ENCODE results near the gene OCIAD1.
"Not testable (repeated sequence)": the region's sequence is repeated elsewhere in the genome, so short reads cannot be mapped to it uniquely, and the experiment has no call there.

OCIAD1 gene

DNA sequence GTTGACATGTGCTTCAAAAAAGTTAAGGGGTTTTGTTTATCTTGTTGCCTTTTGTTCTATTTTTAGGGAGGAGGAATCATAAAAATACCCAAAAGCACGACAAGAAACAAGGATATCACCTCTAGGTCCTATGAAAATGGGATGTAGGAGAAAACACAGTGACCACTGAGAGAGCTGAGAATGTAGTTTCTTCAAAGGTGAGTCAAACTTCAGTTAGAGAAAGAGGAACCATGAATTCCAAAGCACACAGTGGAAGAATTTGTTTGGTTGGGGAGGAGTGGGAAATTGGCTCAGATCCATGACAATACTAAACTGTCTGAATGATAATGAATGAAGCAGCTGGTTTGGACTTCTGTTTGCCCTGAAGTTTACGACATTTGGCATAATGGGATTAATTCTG, 31.7 kb upstream of the OCIAD1 start:
- Histone ChIP-seq H3K36me3 (replicated peaks) (no peaks in the 10 kb centered on the region), H3K9me3 (no peaks in the 10 kb centered on the region), H3K27me3 (ENCODE audit: low read depth) (no peaks in the 10 kb centered on the region), H3K4me1 (peaks cover 19% of the 10 kb centered on the region), H3K4me3 (no peak overlapping the region)
- in situ Hi-C loops (cut with MboI; ENCODE audit: low sequenced_read_pairs): no loop called here
- DNase-seq (ENCODE audit: low spot score in 2 of 2): peak; percentile 42 to 81

DNA sequence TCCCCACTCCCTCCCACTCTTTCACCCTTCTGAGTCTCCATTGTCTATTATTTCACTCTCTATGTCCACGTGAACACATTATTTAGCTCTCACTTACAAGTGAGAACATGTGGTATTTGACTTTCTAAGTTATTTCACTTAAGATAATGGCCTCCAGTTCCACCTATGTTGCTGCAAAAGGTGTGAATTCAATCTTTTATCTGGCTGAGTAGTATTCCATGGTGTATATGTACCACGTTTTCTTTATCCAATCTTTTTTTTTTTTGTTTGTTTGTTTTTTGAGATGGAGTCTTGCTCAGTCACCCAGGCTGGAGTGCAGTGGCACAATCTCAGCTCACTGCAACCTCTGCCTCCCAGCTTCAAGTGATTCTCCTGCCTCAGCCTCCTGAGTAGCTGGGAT, 30.7 kb upstream of the OCIAD1 start:
- H3K4me3 ChIP-seq; H3K9me3 ChIP-seq; H3K36me3 ChIP-seq (replicated peaks); in situ Hi-C loops (cut with MboI; ENCODE audit: low sequenced_read_pairs); DNase-seq (ENCODE audit: low spot score in 2 of 2); H3K27me3 ChIP-seq (ENCODE audit: low read depth): not testable (repeated sequence)
- peaks cover 19% of the 10 kb centered on the region for H3K4me1 ChIP-seq

DNA sequence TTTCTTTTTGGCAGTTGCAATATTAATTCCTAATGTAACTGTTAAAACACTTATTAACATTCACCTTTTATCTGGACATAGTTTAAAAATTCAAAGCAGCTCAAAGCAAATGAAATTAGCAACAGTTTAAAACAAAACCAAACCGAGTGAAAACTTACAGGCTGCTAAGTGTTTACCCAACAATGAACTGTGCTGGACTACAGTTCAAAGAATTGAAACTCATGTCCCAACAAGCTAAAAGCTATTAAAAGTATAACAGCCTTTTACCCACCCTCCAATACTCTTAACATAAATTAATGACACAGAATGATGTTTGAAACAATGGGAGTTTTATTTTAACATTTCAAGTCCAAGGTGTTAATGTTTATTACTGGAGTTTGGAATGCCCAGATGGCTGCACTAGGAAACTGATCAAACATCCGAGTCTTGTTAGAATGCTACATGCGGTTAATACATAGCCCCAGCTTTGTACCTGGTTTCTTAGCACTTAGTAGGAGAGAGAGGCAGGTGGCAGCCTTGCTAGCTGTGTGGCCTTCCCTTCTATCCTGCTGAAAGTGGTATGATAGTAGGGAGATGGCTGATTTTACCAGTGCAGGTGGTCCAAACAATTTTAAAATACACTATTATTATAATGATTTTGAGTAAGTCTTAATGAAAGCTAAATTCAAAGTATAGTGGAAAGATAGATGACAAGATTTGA, 29.7 kb upstream of the OCIAD1 start:
- Histone ChIP-seq H3K4me3 (no peak overlapping the region), H3K36me3 (replicated peaks) (no peaks in the 10 kb centered on the region), H3K4me1 (peaks cover 12% of the 10 kb centered on the region), H3K27me3 (ENCODE audit: low read depth) (no peaks in the 10 kb centered on the region), H3K9me3 (no peaks in the 10 kb centered on the region)
- in situ Hi-C loops (cut with MboI; ENCODE audit: low sequenced_read_pairs): no loop called here
- DNase-seq (ENCODE audit: low spot score in 2 of 2): no peak

DNA sequence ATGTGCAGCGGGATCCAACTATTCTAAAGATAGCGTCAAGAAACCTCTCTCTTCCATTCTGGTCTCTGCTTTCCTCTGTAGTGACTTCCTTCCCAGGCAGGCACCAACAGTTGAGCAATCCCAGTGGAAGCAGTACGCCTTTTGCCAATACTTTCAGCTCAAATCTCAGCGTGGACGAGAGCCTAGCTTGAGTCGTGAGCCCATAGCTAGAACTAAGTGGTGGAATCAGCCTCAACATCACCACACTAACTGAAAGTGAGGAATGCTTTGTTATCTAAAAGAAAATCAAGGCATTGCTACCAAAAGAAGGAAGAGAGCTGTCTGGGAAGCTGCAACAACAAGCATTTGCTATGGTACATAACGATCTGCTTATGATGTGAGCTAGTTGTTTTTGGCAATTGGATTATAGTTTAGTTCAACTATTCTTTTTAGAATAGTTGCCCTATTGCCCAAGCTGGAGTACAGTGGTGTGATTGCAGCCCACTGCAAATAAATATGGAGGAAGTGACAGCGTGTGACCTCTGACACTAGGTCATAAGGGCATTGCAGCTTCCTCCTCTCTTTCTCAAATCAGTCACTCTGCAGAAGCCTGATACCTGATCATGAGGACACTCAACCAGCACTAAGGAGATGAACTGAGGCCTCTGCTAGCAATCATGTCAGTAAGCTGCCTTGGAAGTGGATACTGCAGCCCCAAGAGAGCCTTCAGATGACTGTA, 26.1 kb upstream of the OCIAD1 start:
- H3K27me3 ChIP-seq (ENCODE audit: low read depth): no peaks in the 10 kb centered on the region
- in situ Hi-C loops (cut with MboI; ENCODE audit: low sequenced_read_pairs): no loop called here
- H3K4me3 ChIP-seq: no peak overlapping the region
- DNase-seq (ENCODE audit: low spot score in 2 of 2): no peak
- H3K9me3 ChIP-seq: no peaks in the 10 kb centered on the region
- H3K4me1 ChIP-seq: no peaks in the 10 kb centered on the region; the same call in 1 of the 2 replicates
- no peaks in the 10 kb centered on the region for H3K36me3 ChIP-seq (replicated peaks)

DNA sequence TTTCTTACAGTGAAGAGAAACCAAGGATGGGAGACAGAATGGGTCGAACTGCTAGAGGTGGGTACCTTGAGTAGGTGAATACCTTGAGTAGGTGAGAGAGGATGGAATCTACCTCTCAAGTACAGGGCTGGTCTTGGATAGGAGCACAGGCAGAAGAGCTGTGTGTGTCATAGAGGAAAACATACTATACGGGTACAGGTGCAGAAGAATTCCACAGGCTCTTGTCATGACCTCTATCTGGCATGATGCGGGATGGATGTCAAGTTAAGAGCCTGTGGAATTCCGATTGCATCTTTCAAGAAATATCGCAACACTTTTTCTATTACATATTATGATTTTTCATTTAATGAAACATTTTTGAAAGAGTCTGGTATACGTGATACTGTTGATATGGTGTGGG, 18.0 kb upstream of the OCIAD1 start:
- DNase-seq (ENCODE audit: low spot score in 2 of 2): no peak
- in situ Hi-C loops (cut with MboI; ENCODE audit: low sequenced_read_pairs): no loop called here
- Histone ChIP-seq H3K4me1 (no peaks in the 10 kb centered on the region), H3K9me3 (no peaks in the 10 kb centered on the region), H3K36me3 (replicated peaks) (no peaks in the 10 kb centered on the region), H3K27me3 (ENCODE audit: low read depth) (no peaks in the 10 kb centered on the region), H3K4me3 (no peak overlapping the region)

DNA sequence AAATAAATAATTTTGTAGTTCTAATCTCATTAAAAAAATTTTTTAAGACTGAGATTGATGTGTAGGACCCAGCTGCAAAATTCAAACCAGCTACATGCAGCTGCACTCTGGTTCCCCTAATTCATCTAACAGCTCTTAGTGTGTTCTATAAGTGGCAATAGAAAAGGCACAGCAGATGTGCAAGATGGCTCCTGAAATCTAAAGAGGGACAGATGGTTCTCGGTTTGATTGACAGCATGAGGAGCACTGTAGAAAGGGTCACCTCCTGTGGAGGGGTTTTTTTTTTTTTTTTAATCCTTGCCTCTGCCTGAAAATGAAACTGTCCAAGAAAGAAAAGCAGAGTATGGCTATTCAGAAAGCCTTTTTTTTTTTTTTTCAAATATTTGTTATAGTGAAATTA, 16.9 kb upstream of the OCIAD1 start:
- H3K36me3 ChIP-seq (replicated peaks): no peaks in the 10 kb centered on the region
- H3K27me3 ChIP-seq (ENCODE audit: low read depth): no peaks in the 10 kb centered on the region
- H3K4me1 ChIP-seq: no peaks in the 10 kb centered on the region
- in situ Hi-C loops (cut with MboI; ENCODE audit: low sequenced_read_pairs): no loop called here
- no peak overlapping the region for H3K4me3 ChIP-seq
- no peaks in the 10 kb centered on the region for H3K9me3 ChIP-seq
- DNase-seq (ENCODE audit: low spot score in 2 of 2): no peak

DNA sequence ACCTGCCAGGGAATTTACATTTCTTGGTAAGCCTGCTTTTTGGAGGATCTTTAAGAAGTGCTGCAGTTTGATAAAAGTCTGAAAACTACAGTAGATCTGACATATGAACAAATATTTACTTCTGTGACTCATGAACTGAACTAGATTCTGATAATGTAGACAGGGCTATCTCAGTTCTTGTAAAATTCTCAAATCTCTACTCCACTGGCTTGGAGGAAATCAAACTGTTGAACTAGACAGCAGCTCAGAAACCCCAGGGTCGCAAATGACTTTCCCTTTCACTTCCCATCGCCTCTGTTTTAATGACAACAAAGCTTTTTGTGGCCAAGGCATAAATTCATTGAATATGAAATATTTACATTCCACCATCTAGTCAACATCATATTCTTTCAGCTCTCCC, 15.4 kb upstream of the OCIAD1 start:
- H3K4me3 ChIP-seq: no peak overlapping the region
- H3K4me1 ChIP-seq: no peaks in the 10 kb centered on the region
- H3K9me3 ChIP-seq: no peaks in the 10 kb centered on the region
- DNase-seq (ENCODE audit: low spot score in 2 of 2): no peak
- no peaks in the 10 kb centered on the region for H3K36me3 ChIP-seq (replicated peaks)
- H3K27me3 ChIP-seq (ENCODE audit: low read depth): no peaks in the 10 kb centered on the region
- in situ Hi-C loops (cut with MboI; ENCODE audit: low sequenced_read_pairs): no loop called here

DNA sequence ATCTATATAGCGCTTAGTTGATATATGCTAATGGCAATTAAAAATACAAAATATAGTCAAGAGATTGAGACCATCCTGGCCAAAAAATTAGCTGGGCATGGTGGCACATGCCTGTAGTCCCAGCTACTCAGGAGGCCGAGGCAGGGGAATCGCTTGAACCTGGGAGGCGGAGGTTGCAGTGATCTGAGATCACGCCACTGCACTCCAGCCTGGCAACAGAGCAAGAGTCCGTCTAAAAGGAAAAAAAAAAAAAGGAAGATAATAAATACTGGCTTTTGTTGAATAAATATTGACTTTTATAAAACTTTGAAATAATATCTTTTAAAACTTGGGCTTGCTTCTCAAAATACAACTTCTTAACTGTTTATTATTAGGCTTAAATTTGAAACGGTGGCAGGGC, 14.6 kb upstream of the OCIAD1 start:
- H3K4me1 ChIP-seq; DNase-seq (ENCODE audit: low spot score in 2 of 2); H3K27me3 ChIP-seq (ENCODE audit: low read depth); H3K36me3 ChIP-seq (replicated peaks); H3K9me3 ChIP-seq; in situ Hi-C loops (cut with MboI; ENCODE audit: low sequenced_read_pairs); H3K4me3 ChIP-seq: not testable (repeated sequence)

DNA sequence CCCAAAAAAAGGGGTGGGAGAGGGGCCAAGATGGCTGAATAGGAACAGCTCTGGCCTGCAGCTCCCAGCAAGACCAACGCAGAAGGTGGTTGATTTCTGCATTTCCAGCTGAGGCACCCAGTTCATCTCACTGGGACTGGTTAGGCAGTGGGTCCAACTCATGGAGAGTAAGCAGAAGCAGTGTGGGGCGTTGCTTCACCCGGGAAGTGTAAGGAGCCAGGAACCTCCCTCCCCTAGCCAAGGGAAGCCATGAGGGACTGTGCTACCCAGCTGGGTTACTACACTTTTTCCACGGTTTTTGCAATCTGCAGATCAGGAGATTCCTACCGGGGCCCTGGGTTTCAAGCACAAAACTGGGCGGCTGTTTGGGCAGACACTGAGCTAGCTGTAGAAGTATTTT, 13.9 kb upstream of the OCIAD1 start:
- in situ Hi-C loops (cut with MboI; ENCODE audit: low sequenced_read_pairs): no loop called here
- Histone ChIP-seq H3K4me3 (no peak overlapping the region), H3K4me1 (no peaks in the 10 kb centered on the region), H3K9me3 (peaks cover 2% of the 10 kb centered on the region; the same call in 1 of the 2 replicates), H3K36me3 (replicated peaks) (no peaks in the 10 kb centered on the region), H3K27me3 (ENCODE audit: low read depth) (no peaks in the 10 kb centered on the region)
- no peak for DNase-seq (ENCODE audit: low spot score in 2 of 2)

DNA sequence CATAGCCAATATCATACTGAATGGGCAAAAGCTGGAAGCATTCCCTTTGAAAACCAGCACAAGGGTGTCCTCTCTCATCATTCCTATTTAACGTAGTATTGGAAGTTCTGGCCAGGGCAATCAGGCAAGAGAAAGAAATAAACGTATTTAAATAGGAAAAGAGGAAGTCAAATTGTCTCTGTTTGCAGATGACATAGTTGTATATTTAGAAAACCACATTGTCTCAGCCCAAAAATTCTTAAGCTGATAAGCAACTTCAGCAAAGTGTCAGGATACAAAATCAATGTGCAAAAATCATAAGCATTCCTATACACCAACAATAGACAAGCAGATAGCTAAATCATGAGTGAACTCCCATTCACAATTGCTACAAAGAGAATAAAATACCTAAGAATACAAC, 9.5 kb upstream of the OCIAD1 start:
- H3K27me3 ChIP-seq (ENCODE audit: low read depth); in situ Hi-C loops (cut with MboI; ENCODE audit: low sequenced_read_pairs); H3K36me3 ChIP-seq (replicated peaks); DNase-seq (ENCODE audit: low spot score in 2 of 2); H3K4me1 ChIP-seq; H3K9me3 ChIP-seq; H3K4me3 ChIP-seq: not testable (repeated sequence)

DNA sequence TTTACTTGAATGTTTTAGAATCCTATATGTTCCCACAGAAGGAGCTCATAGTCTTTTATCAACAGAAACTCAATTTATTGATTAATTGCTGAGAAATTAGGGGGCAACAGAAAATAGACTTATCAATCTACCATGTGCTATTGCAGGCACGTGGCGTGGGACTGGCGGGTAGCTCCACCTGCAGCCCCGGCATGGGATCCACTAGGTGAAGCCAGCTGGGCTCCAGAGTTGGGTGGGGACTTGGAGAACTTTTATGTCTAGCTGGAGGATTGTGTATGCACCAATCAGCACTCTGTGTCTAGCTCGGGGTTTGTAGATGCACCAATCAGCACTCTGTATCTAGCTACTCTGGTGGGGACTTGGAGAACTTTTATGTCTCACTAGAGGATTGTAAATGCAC, 3.3 kb upstream of the OCIAD1 start:
- in situ Hi-C loops (cut with MboI; ENCODE audit: low sequenced_read_pairs): no loop called here
- no peak overlapping the region for H3K4me3 ChIP-seq
- H3K9me3 ChIP-seq: no peaks in the 10 kb centered on the region
- no peak for DNase-seq (ENCODE audit: low spot score in 2 of 2)
- no peaks in the 10 kb centered on the region for H3K27me3 ChIP-seq (ENCODE audit: low read depth)
- peaks cover 5% of the 10 kb centered on the region for H3K4me1 ChIP-seq
- H3K36me3 ChIP-seq (replicated peaks): no peaks in the 10 kb centered on the region; the same call in 1 of the 2 replicates

DNA sequence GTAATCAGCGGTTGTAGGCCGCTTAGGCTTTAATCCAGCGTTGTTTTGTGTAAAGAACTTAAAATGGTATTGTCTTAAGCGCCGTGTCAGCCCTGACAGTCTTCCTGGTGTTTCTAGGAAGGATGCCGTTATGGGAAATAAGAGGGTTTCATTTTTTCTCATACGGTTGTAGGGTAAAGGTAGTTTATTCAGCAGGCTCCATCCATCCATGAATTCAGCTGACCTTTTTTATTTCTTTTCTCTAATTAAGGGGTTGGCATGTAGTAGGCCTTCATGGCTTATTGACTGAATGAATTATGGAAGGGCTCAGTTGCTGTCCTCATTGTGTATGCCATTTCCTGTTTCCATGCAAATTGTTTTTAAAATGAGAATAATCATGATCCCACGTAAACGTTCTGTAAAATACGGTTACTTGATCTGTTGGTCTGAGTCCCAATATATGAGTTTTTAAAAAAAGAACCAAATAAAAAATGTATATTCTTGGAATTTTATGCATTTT, 693 bp downstream of the OCIAD1 start:
- peaks cover 37% of the 10 kb centered on the region for H3K36me3 ChIP-seq (replicated peaks)
- H3K4me1 ChIP-seq: peaks cover 12% of the 10 kb centered on the region
- peak in 1 of 2 experiments; percentile 23 for DNase-seq (ENCODE audit: low spot score in 2 of 2)
- H3K4me3 ChIP-seq: peak overlapping the region; percentile 84
- H3K27me3 ChIP-seq (ENCODE audit: low read depth): no peaks in the 10 kb centered on the region
- no peaks in the 10 kb centered on the region for H3K9me3 ChIP-seq
- in situ Hi-C loops (cut with MboI; ENCODE audit: low sequenced_read_pairs): loop anchor here (10.0 kb wide), 1 partner anchor 47 kb away; the partner anchor contains the start of gene FRYL

DNA sequence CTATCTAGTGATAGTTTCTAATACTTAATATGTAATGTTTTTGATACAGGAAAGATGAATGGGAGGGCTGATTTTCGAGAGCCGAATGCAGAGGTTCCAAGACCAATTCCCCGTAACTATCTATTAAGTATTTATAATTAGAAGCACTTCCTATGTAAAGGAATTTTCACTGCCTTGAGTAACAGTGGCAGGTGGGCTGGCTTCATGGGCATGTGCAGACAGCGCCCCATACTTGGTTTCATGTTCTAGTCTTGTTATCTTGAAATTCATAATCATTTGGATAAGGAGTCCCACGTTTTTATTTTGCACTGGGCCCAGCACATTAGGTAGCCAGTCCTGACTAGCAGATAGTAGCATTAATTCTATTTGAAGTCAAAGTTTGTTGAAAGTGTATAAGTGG, 1.7 kb downstream of the OCIAD1 start:
- Histone ChIP-seq H3K36me3 (replicated peaks) (peaks cover 38% of the 10 kb centered on the region), H3K9me3 (no peaks in the 10 kb centered on the region), H3K27me3 (ENCODE audit: low read depth) (no peaks in the 10 kb centered on the region), H3K4me3 (peak overlapping the region; percentile 84), H3K4me1 (peaks cover 12% of the 10 kb centered on the region)
- in situ Hi-C loops (cut with MboI; ENCODE audit: low sequenced_read_pairs): loop anchor here (10.0 kb wide), 1 partner anchor 48 kb away; the partner anchor contains the start of gene FRYL
- DNase-seq (ENCODE audit: low spot score in 2 of 2): no peak

DNA sequence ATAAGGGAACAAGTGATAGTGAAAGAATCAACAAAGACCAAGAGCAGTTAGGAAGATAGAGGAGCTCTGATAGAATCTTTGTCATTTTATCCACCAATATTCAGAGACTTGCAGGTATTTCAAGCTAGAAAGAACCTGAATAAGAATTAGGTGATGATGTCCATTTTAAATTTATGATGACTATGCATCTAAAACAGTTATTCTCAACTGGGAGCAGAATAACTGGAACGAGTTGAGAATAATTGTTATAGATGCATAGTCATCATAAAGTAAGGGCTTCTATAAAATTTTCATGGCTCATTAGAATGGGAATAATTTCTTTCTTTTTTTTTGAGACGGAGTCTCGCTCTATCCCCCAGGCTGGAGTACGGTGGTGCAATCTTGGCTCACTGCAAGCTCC, 5.8 kb downstream of the OCIAD1 start:
- Histone ChIP-seq H3K9me3 (no peaks in the 10 kb centered on the region), H3K4me3 (no peak overlapping the region), H3K4me1 (peaks cover 6% of the 10 kb centered on the region; the same call in 1 of the 2 replicates), H3K36me3 (replicated peaks) (peaks cover 55% of the 10 kb centered on the region), H3K27me3 (ENCODE audit: low read depth) (no peaks in the 10 kb centered on the region)
- in situ Hi-C loops (cut with MboI; ENCODE audit: low sequenced_read_pairs): loop anchor here (10.0 kb wide), 1 partner anchor 52 kb away; the partner anchor contains the start of gene FRYL
- DNase-seq (ENCODE audit: low spot score in 2 of 2): no peak
